Testis (tissue), 3 donors: ENCODE measurements around the gene RRP1B. TPM values are rescaled to one million over a fixed set of nuclear protein-coding genes. Genes with fewer than 3 reads are reported as not detected.

Experiments
- DNase-seq: peaks from one replicate; pipeline ENCODE4 v3.0.0-alpha.2; 2019
- H3K27ac ChIP-seq, 2 donors: fragments of 200-600 bp; sonication (generic); one replicate each; pipeline ENCODE4 v1.5.1; 2019
- H3K27me3 ChIP-seq: fragments of 200-600 bp; sonication (generic); one replicate; pipeline ENCODE4 v1.5.1; 2019
- H3K36me3 ChIP-seq: fragments of 200-600 bp; sonication (generic); one replicate; pipeline ENCODE4 v1.5.1; 2017; ENCODE audit warnings: low read depth; ENCODE audit errors: missing control alignments
- H3K4me1 ChIP-seq: fragments of 200-600 bp; sonication (generic); one replicate; pipeline ENCODE4 v1.5.1; 2019
- H3K4me3 ChIP-seq, 2 donors: fragments of 200-600 bp; sonication (generic); one replicate each; pipeline ENCODE4 v1.5.1; 2017 to 2019
- H3K9me3 ChIP-seq: fragments of 200-600 bp; sonication (generic); one replicate; pipeline ENCODE4 v1.5.1; 2017
- CTCF ChIP-seq, 3 experiments: fragments of 450-650 bp in 2 of 3; fragments of 200-600 bp in 1 of 3; sonication (generic) in 1 of 3; IDR thresholded peaks; one replicate each; pipeline ENCODE4 v1.5.1; 2016 to 2019; ENCODE audit warnings: antibody characterized with exemption in 3 of 3, mild to moderate bottlenecking in 2 of 3, moderate library complexity in 1 of 3
- POLR2A ChIP-seq: fragments of 450-650 bp; IDR thresholded peaks from one replicate; pipeline ENCODE4 v1.6.1; 2017; ENCODE audit warnings: antibody characterized with exemption, mild to moderate bottlenecking, moderate library complexity
- WGBS, 2 donors: methylation state at CpG; one replicate each; pipeline ENCODE4 v1.1.5; 2018; 5-methylcytosine and 5-hydroxymethylcytosine counted together
- intact Hi-C: fragments of 100-400 bp; cut with DNase I; formaldehyde crosslinking; loops from one replicate; pipeline ENCODE4 v1.15.1; 2023; ENCODE audit warnings: low total_unique reads
- polyA plus RNA-seq: library from polyadenylated mRNA; stranded (reverse); fragments of 350-450 nt; fragmentation: Illumina TruSeq; extraction: RNeasy Lipid Tissue Mini Kit (QIAGEN cat#74804); gene quantifications from one replicate; pipeline ENCODE4 v1.2.3, GENCODE V29; 2014; ENCODE audit warnings: low read depth, low replicate concordance; ENCODE audit not compliant: insufficient read depth
- total RNA-seq, 2 donors: library from RNA; depleted of rRNA; stranded (reverse); fragments of >200 nt; gene quantifications; one replicate each; pipeline ENCODE4 v1.2.3, GENCODE V29; 2016

The RRP1B gene
- total and polyA plus RNA-seq, 3 donors from 2014 or later = 27.8 to 48.6 (median 44.8) TPM

GRCh38 chr21:43727519-43728153 lies 68.3 kb downstream of the RRP1B start:
- TF ChIP-seq POLR2A (no peak), CTCF (IDR thresholded peaks at IDR 0.05) (no peak)
- peak; percentile 80 for DNase-seq
- no peaks in the 10 kb centered on the region for H3K9me3 ChIP-seq
- peak overlapping the region; percentile 93 for H3K27ac ChIP-seq
- no peaks in the 10 kb centered on the region for H3K36me3 ChIP-seq
- no peaks in the 10 kb centered on the region for H3K27me3 ChIP-seq
- no peak overlapping the region for H3K4me3 ChIP-seq
- WGBS, 2 donors = 38 to 41% methylated on average over 7 to 10 of the region's 10 CpGs
- intact Hi-C loops = no loop called here
- H3K4me1 ChIP-seq = peaks cover 51% of the 10 kb centered on the region

GRCh38 chr21:43728154-43728466 lies 68.8 kb downstream of the RRP1B start:
- Histone ChIP-seq H3K4me1 (peaks cover 55% of the 10 kb centered on the region), H3K27me3 (no peaks in the 10 kb centered on the region), H3K36me3 (no peaks in the 10 kb centered on the region), H3K27ac (peak overlapping the region; percentile 93), H3K4me3 (peak overlapping the region in 1 of 2 donors; percentile 68), H3K9me3 (no peaks in the 10 kb centered on the region)
- intact Hi-C loops = no loop called here
- 3 to 17% methylated on average over 6 to 7 of the region's 7 CpGs for WGBS, 2 donors
- TF ChIP-seq CTCF (IDR thresholded peaks at IDR 0.05) (no peak), POLR2A (no peak)
- DNase-seq = no peak

GRCh38 chr21:43728467-43729390 lies 69.4 kb downstream of the RRP1B start:
- 0 to 2% methylated on average over 10 to 57 of the region's 59 CpGs for WGBS, 2 donors
- intact Hi-C loops = no loop called here
- H3K9me3 ChIP-seq = no peaks in the 10 kb centered on the region

GRCh38 chr21:43731476-43731875 lies 72.1 kb downstream of the RRP1B start:
- 70 to 82% methylated on average over 6 of the region's 6 CpGs for WGBS, 2 donors
- TF ChIP-seq CTCF (IDR thresholded peaks at IDR 0.05) = no peak
- Histone ChIP-seq H3K27me3 (no peaks in the 10 kb centered on the region), H3K9me3 (no peaks in the 10 kb centered on the region), H3K36me3 (no peaks in the 10 kb centered on the region), H3K4me3 (no peak overlapping the region), H3K27ac (peak overlapping the region; percentile 64 to 87), H3K4me1 (peaks cover 76% of the 10 kb centered on the region)
- no peak for DNase-seq
- intact Hi-C loops = no loop called here

More at GRCh38 chr21:43728467-43729390, 69.4 kb downstream of the RRP1B start:
- H3K27ac ChIP-seq = peak overlapping the region; percentile 93
- no peak for TF ChIP-seq POLR2A
- TF ChIP-seq CTCF (IDR thresholded peaks at IDR 0.05) = peak in 2 of 3 experiments; percentile 22 to 53
- DNase-seq = peak; percentile 98
- peaks cover 61% of the 10 kb centered on the region for H3K4me1 ChIP-seq
- H3K4me3 ChIP-seq = peak overlapping the region; percentile 45 to 68
- H3K27me3 ChIP-seq = no peaks in the 10 kb centered on the region
- no peaks in the 10 kb centered on the region for H3K36me3 ChIP-seq
